Activated CD4-positive, alpha-beta T cell treated with anti-CD3 and anti-CD28 coated beads, Interleukin-2, amount 10 ng/mL, durations not matched to agents 24 days and 14 days (primary cell): Measurements from ENCODE around the gene MYH15. TPM values are rescaled to one million over a fixed set of nuclear protein-coding genes. Genes with fewer than 3 reads are reported as not detected.

Experiments used
- DNase-seq: peaks from one replicate; pipeline ENCODE4 v3.0.0; 2022
- H3K27ac Mint-ChIP-seq: one replicate; pipeline ENCODE4 v1.8.0; 2022; ENCODE audit warnings: mild to moderate bottlenecking, mixed read lengths
- H3K27me3 Mint-ChIP-seq: one replicate; pipeline ENCODE4 v1.8.0; 2022; ENCODE audit warnings: mixed read lengths
- H3K36me3 Mint-ChIP-seq: one replicate; pipeline ENCODE4 v1.8.0; 2022; ENCODE audit warnings: low read depth, mild to moderate bottlenecking, mixed read lengths
- H3K4me1 Mint-ChIP-seq: one replicate; pipeline ENCODE4 v1.8.0; 2021; ENCODE audit warnings: mixed read lengths
- H3K4me3 Mint-ChIP-seq: one replicate; pipeline ENCODE4 v1.8.0; 2022; ENCODE audit warnings: mild to moderate bottlenecking, moderate library complexity, mixed read lengths
- H3K9me3 Mint-ChIP-seq: one replicate; pipeline ENCODE4 v1.8.0; 2021; ENCODE audit warnings: mixed read lengths
- intact Hi-C: fragments of 100-400 bp; cut with micrococcal nuclease; formaldehyde crosslinking; loops from one replicate; pipeline ENCODE4 v1.15.1; 2023
- total RNA-seq: library from RNA; stranded (reverse); gene quantifications from 2 replicates; pipeline ENCODE4 v1.2.3, GENCODE V29; 2022

The MYH15 gene
- total RNA-seq, 1 donor from 2014 or later = 0.12 TPM

GRCh38 chr3:108475220-108475782 is 35.1 kb downstream of the MYH15 start:
- H3K9me3 Mint-ChIP-seq = no peaks in the 10 kb centered on the region
- intact Hi-C loops = loop anchor here (5.0 kb wide), 2 partner anchors 253 to 548 kb away; partner anchors contain the start of gene IFT57

GRCh38 chr3:108474581-108474980 is 35.8 kb downstream of the MYH15 start:
- no peak for DNase-seq
- intact Hi-C loops = no loop called here
- Mint-ChIP-seq H3K9me3 (no peaks in the 10 kb centered on the region), H3K27me3 (peaks cover 15% of the 10 kb centered on the region), H3K4me3 (no peak overlapping the region), H3K36me3 (no peaks in the 10 kb centered on the region), H3K4me1 (peaks cover 5% of the 10 kb centered on the region), H3K27ac (no peak overlapping the region)

More at GRCh38 chr3:108475220-108475782, 35.1 kb downstream of the MYH15 start:
- DNase-seq = no peak
- Mint-ChIP-seq H3K27me3 (peaks cover 15% of the 10 kb centered on the region), H3K4me1 (peaks cover 5% of the 10 kb centered on the region), H3K27ac (no peak overlapping the region), H3K36me3 (no peaks in the 10 kb centered on the region), H3K4me3 (no peak overlapping the region)

GRCh38 chr3:108473711-108474110 is 36.7 kb downstream of the MYH15 start:
- intact Hi-C loops = no loop called here

GRCh38 chr3:108472001-108472591 is 38.3 kb downstream of the MYH15 start:
- H3K36me3 Mint-ChIP-seq = no peaks in the 10 kb centered on the region
- peaks cover 2% of the 10 kb centered on the region for H3K4me1 Mint-ChIP-seq
- no peaks in the 10 kb centered on the region for H3K9me3 Mint-ChIP-seq
- intact Hi-C loops = no loop called here
- DNase-seq = no peak
- no peak overlapping the region for H3K4me3 Mint-ChIP-seq
- peaks cover 10% of the 10 kb centered on the region for H3K27me3 Mint-ChIP-seq
- no peak overlapping the region for H3K27ac Mint-ChIP-seq

More at GRCh38 chr3:108473711-108474110, 36.7 kb downstream of the MYH15 start:
- Mint-ChIP-seq H3K27me3 (peaks cover 14% of the 10 kb centered on the region), H3K27ac (no peak overlapping the region), H3K4me3 (no peak overlapping the region), H3K36me3 (no peaks in the 10 kb centered on the region), H3K9me3 (no peaks in the 10 kb centered on the region), H3K4me1 (peaks cover 5% of the 10 kb centered on the region)
- no peak for DNase-seq

- no peaks in the 10 kb centered on the region for H3K9me3 Mint-ChIP-seq
- no peak overlapping the region for H3K27ac Mint-ChIP-seq
- H3K36me3 Mint-ChIP-seq = no peaks in the 10 kb centered on the region
- H3K4me1 Mint-ChIP-seq = peaks cover 2% of the 10 kb centered on the region
- DNase-seq = no peak
- peaks cover 10% of the 10 kb centered on the region for H3K27me3 Mint-ChIP-seq
- no peak overlapping the region for H3K4me3 Mint-ChIP-seq
- intact Hi-C loops = no loop called here
Observed at GRCh38 chr3:108471426-108471825, 39.0 kb downstream of the MYH15 start.

- Mint-ChIP-seq H3K9me3 (no peaks in the 10 kb centered on the region), H3K4me3 (no peak overlapping the region), H3K27ac (no peak overlapping the region), H3K27me3 (peaks cover 5% of the 10 kb centered on the region), H3K4me1 (peaks cover 2% of the 10 kb centered on the region), H3K36me3 (no peaks in the 10 kb centered on the region)
- no peak for DNase-seq
- intact Hi-C loops = no loop called here
Observed at GRCh38 chr3:108469126-108469525, 41.3 kb downstream of the MYH15 start.

GRCh38 chr3:108468577-108468976 is 41.8 kb downstream of the MYH15 start:
- Mint-ChIP-seq H3K4me3 (no peak overlapping the region), H3K27ac (no peak overlapping the region), H3K9me3 (no peaks in the 10 kb centered on the region), H3K27me3 (peaks cover 6% of the 10 kb centered on the region), H3K4me1 (peaks cover 2% of the 10 kb centered on the region), H3K36me3 (no peaks in the 10 kb centered on the region)
- no peak for DNase-seq
- intact Hi-C loops = no loop called here

GRCh38 chr3:108462899-108463298 is 47.5 kb downstream of the MYH15 start:
- no peaks in the 10 kb centered on the region for H3K36me3 Mint-ChIP-seq

GRCh38 chr3:108461661-108462111 is 48.7 kb downstream of the MYH15 start:
- no peak for DNase-seq
- Mint-ChIP-seq H3K27ac (no peak overlapping the region), H3K4me3 (no peak overlapping the region), H3K27me3 (peaks cover 9% of the 10 kb centered on the region), H3K9me3 (no peaks in the 10 kb centered on the region), H3K36me3 (no peaks in the 10 kb centered on the region), H3K4me1 (no peaks in the 10 kb centered on the region)
- intact Hi-C loops = no loop called here

More at GRCh38 chr3:108462899-108463298, 47.5 kb downstream of the MYH15 start:
- Mint-ChIP-seq H3K4me1 (no peaks in the 10 kb centered on the region), H3K9me3 (no peaks in the 10 kb centered on the region), H3K27ac (no peak overlapping the region), H3K4me3 (no peak overlapping the region), H3K27me3 (peaks cover 4% of the 10 kb centered on the region)
- no peak for DNase-seq
- intact Hi-C loops = no loop called here

GRCh38 chr3:108459225-108459624 is 51.2 kb downstream of the MYH15 start:
- no peak for DNase-seq
- Mint-ChIP-seq H3K4me3 (no peak overlapping the region), H3K27ac (no peak overlapping the region), H3K4me1 (no peaks in the 10 kb centered on the region), H3K9me3 (peaks cover 5% of the 10 kb centered on the region), H3K27me3 (peaks cover 11% of the 10 kb centered on the region), H3K36me3 (no peaks in the 10 kb centered on the region)
- intact Hi-C loops = no loop called here

- Mint-ChIP-seq H3K4me1 (no peaks in the 10 kb centered on the region), H3K27ac (no peak overlapping the region), H3K27me3 (peaks cover 14% of the 10 kb centered on the region), H3K9me3 (peaks cover 8% of the 10 kb centered on the region), H3K36me3 (no peaks in the 10 kb centered on the region), H3K4me3 (no peak overlapping the region)
- intact Hi-C loops = no loop called here
- no peak for DNase-seq
Observed at GRCh38 chr3:108455212-108455705, 55.1 kb downstream of the MYH15 start.

- Mint-ChIP-seq H3K27me3 (peaks cover 11% of the 10 kb centered on the region), H3K4me3 (no peak overlapping the region), H3K27ac (no peak overlapping the region), H3K36me3 (no peaks in the 10 kb centered on the region), H3K4me1 (no peaks in the 10 kb centered on the region), H3K9me3 (peaks cover 10% of the 10 kb centered on the region)
- DNase-seq = no peak
- intact Hi-C loops = no loop called here
Observed at GRCh38 chr3:108453565-108453964, 56.8 kb downstream of the MYH15 start.

- H3K4me3 Mint-ChIP-seq = no peak overlapping the region
- H3K27me3 Mint-ChIP-seq = peaks cover 6% of the 10 kb centered on the region
- H3K36me3 Mint-ChIP-seq = peaks cover 3% of the 10 kb centered on the region
- peaks cover 26% of the 10 kb centered on the region for H3K9me3 Mint-ChIP-seq
- no peaks in the 10 kb centered on the region for H3K4me1 Mint-ChIP-seq
- no peak overlapping the region for H3K27ac Mint-ChIP-seq
- intact Hi-C loops = no loop called here
- no peak for DNase-seq
Observed at GRCh38 chr3:108450444-108450843, 60.0 kb downstream of the MYH15 start.

- H3K36me3 Mint-ChIP-seq = peaks cover 3% of the 10 kb centered on the region
- intact Hi-C loops = no loop called here
- peaks cover 4% of the 10 kb centered on the region for H3K27me3 Mint-ChIP-seq
- peaks cover 22% of the 10 kb centered on the region for H3K9me3 Mint-ChIP-seq
- no peak overlapping the region for H3K4me3 Mint-ChIP-seq
- DNase-seq = no peak
- no peak overlapping the region for H3K27ac Mint-ChIP-seq
- H3K4me1 Mint-ChIP-seq = no peaks in the 10 kb centered on the region
Observed at GRCh38 chr3:108448593-108448992, 61.8 kb downstream of the MYH15 start.
